SHP77 (cell line): ENCODE measurements around the gene SF3B3.
"Not testable (repeated sequence)": the region's sequence is repeated elsewhere in the genome, so short reads cannot be mapped to it uniquely, and the experiment has no call there.

ENCODE experiments used
- DNase-seq, 2 experiments: peaks; one replicate each; lab custom pipeline; 2025; lab: John Stamatoyannopoulos, UW

SF3B3 gene

GRCh38 chr16:70512456-70512855, 11.2 kb upstream of the SF3B3 start:
- no peak for DNase-seq

GRCh38 chr16:70520612-70521297, 2.9 kb upstream of the SF3B3 start:
- no peak for DNase-seq

DNA sequence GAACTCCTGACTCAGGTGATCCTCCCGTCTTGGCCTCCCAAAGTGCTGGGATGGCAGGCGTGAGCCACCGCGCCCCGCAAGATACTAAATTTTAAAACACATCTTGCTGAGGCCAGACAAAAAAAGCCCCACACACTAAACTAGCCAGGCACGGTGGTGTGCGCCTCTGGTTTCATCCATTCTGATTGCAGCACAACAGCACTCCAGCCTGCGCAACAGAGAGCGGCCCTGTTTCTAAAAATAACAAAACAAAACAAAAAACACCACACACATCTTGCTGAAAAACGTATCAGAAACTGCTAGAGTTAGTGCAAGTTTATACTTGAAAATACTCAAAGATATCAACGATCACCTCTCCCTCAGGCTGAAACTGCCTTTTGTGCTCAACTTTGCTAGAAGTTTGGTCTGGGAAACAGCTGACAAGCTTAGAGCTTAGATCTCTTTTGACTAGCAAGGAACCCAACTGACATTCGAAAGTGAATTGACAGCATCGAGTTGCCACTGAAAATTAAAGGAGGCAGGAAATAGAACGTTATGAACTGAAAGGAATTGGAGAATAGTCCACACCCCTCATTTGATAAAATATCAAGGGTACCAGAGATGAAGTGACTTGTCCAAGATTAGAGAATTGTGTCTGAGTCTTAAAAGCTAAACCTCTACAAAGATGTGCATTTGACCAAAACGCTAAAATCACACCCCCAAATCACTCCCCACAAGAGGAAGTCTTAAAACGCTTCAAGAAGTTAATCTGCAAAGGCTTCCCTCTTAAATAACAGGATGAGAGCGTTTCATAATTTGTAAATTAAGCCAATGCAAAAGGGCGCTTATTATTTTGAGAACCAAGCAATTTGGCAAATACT, 1.2 kb upstream of the SF3B3 start:
- no peak for DNase-seq

GRCh38 chr16:70523076-70523742, 407 bp upstream of the SF3B3 start, which contains the start of gene COG4:
COG4 (minus strand) TSS chr16:70523554; CDS start chr16:70523543, 11 bp downstream.
- DNase-seq, result peak; percentile 82 to 89

DNA sequence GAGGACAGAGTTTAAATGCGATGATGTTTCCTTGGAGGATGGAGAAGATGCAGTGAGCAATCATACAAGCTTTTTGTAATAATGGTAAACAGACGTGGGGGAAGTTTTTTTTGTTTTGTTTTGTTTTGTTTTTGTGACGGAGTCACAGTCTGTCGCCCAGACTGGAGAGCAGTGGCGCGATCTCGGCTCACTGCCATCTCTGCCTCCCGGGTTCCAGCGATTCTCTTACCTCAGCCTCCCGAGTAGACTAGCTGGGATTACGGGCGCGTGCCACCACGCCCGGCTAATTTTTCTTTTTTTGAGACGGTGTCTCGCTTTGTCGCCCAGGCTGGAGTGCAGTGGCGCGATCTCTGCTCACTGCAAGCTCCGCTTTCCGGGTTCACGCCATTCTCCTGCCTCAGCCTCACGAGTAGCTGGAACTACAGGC, 796 bp downstream of the SF3B3 start:
- DNase-seq, result not testable (repeated sequence)

GRCh38 chr16:70526403-70526802, 2.8 kb downstream of the SF3B3 start:
- DNase-seq, result no peak

DNA sequence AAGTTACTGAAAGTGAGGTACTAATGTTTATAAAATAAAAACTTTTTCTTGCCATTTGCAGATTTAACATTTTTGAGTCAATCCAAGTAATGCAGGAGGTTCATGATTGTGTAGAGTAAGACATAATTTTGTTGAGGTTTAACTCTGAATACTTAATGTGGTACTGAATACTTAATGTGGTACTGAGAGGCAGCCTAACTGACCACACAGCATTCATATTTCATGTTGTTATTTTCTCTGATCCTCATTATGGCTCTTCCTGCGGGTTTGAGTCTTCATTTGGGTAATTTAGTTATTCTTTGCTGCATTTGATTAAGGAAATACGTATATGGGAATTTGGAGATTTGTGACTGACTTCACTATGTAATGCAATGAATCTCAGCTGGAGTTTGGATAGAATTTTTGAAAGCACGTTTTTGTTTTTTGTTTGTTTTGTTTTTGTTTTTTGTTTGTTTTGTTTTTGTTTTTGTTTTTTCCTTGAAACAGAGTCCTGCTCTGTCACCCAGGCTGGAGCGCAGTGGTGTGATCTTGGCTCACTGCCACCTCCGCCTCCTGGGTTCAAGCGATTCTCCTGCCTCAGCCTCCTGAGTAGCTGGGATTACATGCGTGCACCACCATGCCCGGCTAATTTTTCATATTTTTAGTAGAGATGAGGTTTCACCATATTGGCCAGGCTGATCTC, 3.8 kb downstream of the SF3B3 start:
- no peak for DNase-seq

- peak in 1 of 2 experiments; percentile 9 for DNase-seq
These were observed 5.6 kb downstream of the SF3B3 start for GRCh38 chr16:70529051-70529777.

DNA sequence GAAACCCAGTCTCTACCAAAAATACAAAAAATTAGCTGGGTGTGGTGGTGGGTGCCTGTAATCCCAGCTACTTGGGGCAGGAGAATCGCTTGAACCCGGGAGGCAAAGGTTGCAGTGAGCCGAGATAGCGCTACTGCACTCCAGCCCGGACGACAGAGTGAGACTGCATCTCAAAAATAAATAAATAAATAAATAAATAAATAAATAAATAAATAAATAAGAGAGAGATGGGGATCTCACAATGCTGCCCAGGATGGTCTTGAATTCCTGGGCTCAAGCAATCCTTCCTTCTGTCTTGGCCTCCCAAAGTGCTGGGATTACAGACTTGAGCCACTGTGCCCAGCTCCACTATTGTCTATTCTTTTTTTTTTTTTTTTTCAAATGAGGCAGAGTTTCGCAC, 6.3 kb downstream of the SF3B3 start:
- not testable (repeated sequence) for DNase-seq

DNA sequence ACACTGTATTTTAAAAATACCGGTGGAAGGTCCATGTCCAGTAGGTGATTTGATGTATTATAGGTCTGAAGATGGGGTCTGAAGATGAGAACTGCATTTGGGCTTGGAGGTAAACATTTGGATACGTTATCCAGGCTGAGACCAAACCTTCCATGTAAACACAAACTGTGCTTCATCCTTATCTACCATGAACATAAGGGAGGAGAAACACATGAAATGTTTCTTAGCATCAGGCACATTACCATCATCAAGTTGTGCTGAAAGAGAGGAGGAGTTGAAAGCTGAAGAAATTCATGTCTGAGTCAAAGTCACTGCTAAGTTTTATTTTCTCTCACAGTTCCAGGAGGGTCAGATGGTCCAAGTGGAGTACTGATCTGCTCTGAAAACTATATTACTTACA, 11.4 kb downstream of the SF3B3 start:
- DNase-seq, result no peak

- DNase-seq, result no peak
These were observed 17.4 kb downstream of the SF3B3 start for GRCh38 chr16:70540994-70541393.

GRCh38 chr16:70544548-70544947, 20.9 kb downstream of the SF3B3 start:
- DNase-seq, result no peak

- no peak for DNase-seq
These were observed 25.3 kb downstream of the SF3B3 start for GRCh38 chr16:70548936-70549335.

GRCh38 chr16:70550082-70550481, 26.5 kb downstream of the SF3B3 start:
- no peak for DNase-seq

DNA sequence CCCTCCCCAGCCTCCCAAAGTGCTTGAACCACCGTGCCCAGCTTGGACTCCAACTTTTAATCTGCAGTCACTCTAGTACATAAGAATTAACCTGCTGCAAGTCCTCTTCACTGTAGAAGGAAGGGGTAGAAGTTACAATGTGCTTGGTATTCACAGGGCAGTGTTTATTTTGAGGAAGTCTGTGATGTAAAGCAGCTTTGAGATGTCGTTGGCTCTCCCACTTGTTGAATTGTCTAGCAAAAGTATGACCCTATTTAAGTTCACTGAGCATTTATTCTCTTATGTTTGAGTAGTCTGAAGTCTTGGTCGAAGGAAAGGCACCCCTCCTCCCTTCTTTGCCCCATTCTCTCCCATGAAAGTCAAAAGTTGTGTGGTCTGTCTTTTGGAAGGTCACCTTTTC, 28.2 kb downstream of the SF3B3 start:
- no peak for DNase-seq

DNA sequence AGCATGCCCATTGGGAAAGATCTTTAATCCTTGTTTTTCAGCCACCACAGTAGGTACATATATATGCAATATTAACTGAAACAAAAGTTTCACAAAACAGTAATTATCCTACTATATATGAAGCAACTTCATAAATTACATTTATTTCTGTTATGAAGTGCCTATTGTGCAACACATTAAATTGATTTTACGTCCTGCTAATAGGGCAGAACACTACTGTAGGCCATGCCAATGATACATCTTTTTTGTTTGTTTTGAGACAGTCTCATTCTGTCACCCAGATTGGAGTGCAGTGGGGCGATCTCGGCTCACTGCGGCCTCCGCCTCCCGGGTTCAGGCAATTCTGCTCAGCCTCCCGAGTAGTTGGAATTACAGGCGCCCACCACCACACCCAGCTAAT, 29.1 kb downstream of the SF3B3 start:
- DNase-seq, result no peak

DNA sequence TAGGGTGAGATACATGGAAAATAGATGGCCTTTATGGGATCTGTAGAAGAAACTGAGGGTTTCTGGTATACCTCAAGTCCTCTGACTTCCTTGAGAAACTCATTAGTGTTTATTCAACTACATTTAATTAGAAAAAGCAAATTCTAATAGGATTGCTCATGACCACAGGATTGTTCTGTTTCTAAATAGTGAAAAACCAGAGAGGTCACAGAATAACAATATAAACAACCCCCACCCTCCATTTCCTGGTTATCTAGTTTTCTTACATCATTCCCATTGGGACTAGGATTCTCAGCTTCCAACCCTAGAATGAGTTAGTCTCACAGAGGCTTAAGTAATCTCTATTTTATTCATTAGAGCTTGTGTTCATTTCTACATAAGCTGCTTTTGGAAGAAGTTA, 30.0 kb downstream of the SF3B3 start:
- no peak for DNase-seq

GRCh38 chr16:70556063-70556462, 32.4 kb downstream of the SF3B3 start:
- DNase-seq, result no peak

DNA sequence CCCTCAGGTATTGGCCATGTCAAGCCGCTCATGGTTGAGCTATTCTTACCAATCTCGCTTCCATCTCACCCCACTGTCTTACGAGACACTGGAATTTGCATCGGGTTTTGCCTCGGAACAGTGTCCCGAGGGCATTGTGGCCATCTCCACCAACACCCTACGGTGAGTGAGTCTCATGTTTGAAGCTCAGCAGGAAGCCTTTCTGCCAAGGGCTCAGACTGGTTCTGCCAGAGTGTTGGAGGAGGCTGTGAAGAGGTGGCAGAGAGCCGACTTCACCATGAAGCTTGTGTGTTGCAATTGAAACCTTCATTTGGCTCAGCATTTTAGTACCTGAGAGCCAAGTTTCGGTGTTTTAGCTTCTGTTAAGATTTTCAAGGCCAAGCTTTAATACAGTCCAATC, 38.0 kb downstream of the SF3B3 start:
- no peak for DNase-seq

DNA sequence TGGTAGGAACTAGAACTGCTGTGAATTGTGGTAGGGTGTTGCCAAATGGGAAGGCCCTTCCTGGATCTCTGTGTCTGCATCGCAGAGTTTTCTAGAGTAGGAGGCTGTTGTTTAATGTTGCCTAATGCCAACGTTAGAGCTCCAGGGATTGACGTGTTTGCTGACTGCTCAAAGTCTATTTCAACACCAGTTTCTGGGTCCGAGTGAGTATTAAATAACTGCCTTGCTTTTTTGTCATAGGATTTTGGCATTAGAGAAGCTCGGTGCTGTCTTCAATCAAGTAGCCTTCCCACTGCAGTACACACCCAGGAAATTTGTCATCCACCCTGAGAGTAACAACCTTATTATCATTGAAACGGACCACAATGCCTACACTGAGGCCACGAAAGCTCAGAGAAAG, 40.0 kb downstream of the SF3B3 start:
- no peak for DNase-seq

- no peak for DNase-seq
These were observed 41.4 kb downstream of the SF3B3 start for GRCh38 chr16:70565053-70565452.
